SK-N-MC (cell line): Measurements from ENCODE around the gene CBFB.
"Not testable (repeated sequence)": the region's sequence is repeated elsewhere in the genome, so short reads cannot be mapped to it uniquely, and the experiment has no call there.

Experiments used
- DNase-seq: peaks from one replicate; pipeline ENCODE4 v3.0.0-alpha.2; 2011; ENCODE audit warnings: low read depth, low spot score
- H3K27ac ChIP-seq: fragments of 200-600 bp; sonication (generic); 2 replicates; pipeline ENCODE4 v1.5.1; 2016; ENCODE audit warnings: mixed run types
- H3K36me3 ChIP-seq: fragments of 200-600 bp; sonication (generic); 2 replicates; pipeline ENCODE4 v1.6.1; 2017; ENCODE audit warnings: antibody characterized with exemption, low read length, mixed read lengths; ENCODE audit not compliant: insufficient read depth
- H3K4me3 ChIP-seq: fragments of 200-600 bp; sonication (generic); 2 replicates; pipeline ENCODE4 v1.5.1; 2016
- H3K9ac ChIP-seq: fragments of 200-600 bp; sonication (generic); 2 replicates; pipeline ENCODE4 v1.8.0; 2017; ENCODE audit warnings: mixed run types, mixed read lengths; ENCODE audit not compliant: insufficient read length
- H3K9me3 ChIP-seq: fragments of 200-600 bp; sonication (generic); 2 replicates; pipeline ENCODE4 v1.6.1; 2017; ENCODE audit warnings: low read depth, mild to moderate bottlenecking, antibody characterized with exemption, low read length, moderate library complexity, mixed read lengths
- EZH2 ChIP-seq: fragments of 200-600 bp; sonication (generic); IDR thresholded peaks from one replicate; pipeline ENCODE4 v1.6.1; 2017; ENCODE audit warnings: antibody characterized with exemption
- FOXP2 ChIP-seq: optimal IDR thresholded peaks from 2 replicates; pipeline ENCODE3; 2011; ENCODE audit warnings: mild to moderate bottlenecking, moderate library complexity; ENCODE audit not compliant: insufficient read depth; ENCODE audit errors: extremely low read length, control extremely low read depth
- POLR2AphosphoS5 ChIP-seq: IDR thresholded peaks from 2 replicates; pipeline ENCODE4 v1.6.1; 2012; ENCODE audit warnings: mild to moderate bottlenecking, low read depth, low read length, borderline replicate concordance

The CBFB gene

DNA sequence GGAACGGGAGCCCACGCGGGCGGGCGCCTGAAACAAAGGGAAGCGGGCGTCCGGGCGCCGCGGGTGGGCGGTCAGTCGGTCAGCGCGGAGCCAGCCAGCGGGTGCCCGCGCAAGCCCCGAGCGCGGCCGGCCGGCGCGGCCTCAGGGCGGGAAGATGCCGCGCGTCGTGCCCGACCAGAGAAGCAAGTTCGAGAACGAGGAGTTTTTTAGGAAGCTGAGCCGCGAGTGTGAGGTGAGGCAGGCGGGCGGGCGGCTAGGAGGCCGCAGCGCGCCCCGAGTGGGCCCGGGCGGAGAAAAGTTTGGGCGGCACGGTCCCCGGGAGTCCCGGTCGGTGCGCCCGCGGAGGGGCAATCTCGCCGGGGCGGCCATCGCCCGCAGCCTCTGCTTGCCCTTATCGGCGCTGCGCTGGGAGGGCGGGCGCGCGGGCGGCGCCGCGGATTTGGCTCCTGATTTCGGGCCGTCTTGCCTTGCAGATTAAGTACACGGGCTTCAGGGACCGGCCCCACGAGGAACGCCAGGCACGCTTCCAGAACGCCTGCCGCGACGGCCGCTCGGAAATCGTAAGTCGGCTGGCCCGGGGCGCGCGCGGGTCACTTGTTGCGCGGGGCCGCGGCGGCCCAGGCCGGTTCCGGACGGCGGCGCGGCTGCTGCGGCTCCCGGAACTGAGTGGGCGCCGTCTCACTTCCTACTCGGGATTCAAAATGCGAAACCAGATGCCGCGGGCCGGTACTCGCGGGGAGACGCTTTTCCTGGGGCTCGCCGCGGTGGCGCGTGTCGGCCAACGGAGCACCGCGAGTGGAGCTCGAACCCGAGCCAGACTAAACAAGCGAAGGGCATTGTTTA is 526 bp downstream of the CBFB start:
- TF ChIP-seq POLR2AphosphoS5 (no peak), FOXP2 (no peak), EZH2 (no peak)
- no peak for DNase-seq
- H3K9me3 ChIP-seq = no peaks in the 10 kb centered on the region
- peak overlapping the region; percentile 82 for H3K4me3 ChIP-seq
- peak overlapping the region; percentile 36; the same call in 1 of the 2 replicates for H3K27ac ChIP-seq
- peak overlapping the region; percentile 82 for H3K9ac ChIP-seq
- peaks cover 14% of the 10 kb centered on the region for H3K36me3 ChIP-seq

GRCh38 chr16:67030221-67030962 is 1.4 kb downstream of the CBFB start:
- H3K36me3 ChIP-seq = peaks cover 14% of the 10 kb centered on the region
- H3K27ac ChIP-seq = no peak overlapping the region
- H3K9ac ChIP-seq = peak overlapping the region; percentile 82
- TF ChIP-seq EZH2 = no peak
- no peak for DNase-seq
- peak overlapping the region; percentile 82 for H3K4me3 ChIP-seq
- H3K9me3 ChIP-seq = no peaks in the 10 kb centered on the region

GRCh38 chr16:67034487-67034886 is 5.5 kb downstream of the CBFB start:
- Histone ChIP-seq H3K9ac (no peak overlapping the region), H3K27ac (peak overlapping the region; percentile 60), H3K9me3 (no peaks in the 10 kb centered on the region), H3K36me3 (peaks cover 35% of the 10 kb centered on the region), H3K4me3 (no peak overlapping the region)
- TF ChIP-seq EZH2 (no peak), POLR2AphosphoS5 (no peak), FOXP2 (no peak)
- DNase-seq = no peak

- Histone ChIP-seq H3K9ac (no peak overlapping the region), H3K4me3 (no peak overlapping the region), H3K27ac (peak overlapping the region; percentile 38), H3K36me3 (peaks cover 40% of the 10 kb centered on the region), H3K9me3 (no peaks in the 10 kb centered on the region)
- DNase-seq = no peak
- no peak for TF ChIP-seq POLR2AphosphoS5
- no peak for TF ChIP-seq FOXP2
- TF ChIP-seq EZH2 = no peak
Measured at GRCh38 chr16:67035364-67035763, 6.4 kb downstream of the CBFB start.

- peaks cover 45% of the 10 kb centered on the region for H3K36me3 ChIP-seq
- no peak for DNase-seq
Measured at GRCh38 chr16:67036323-67036741, 7.4 kb downstream of the CBFB start.

DNA sequence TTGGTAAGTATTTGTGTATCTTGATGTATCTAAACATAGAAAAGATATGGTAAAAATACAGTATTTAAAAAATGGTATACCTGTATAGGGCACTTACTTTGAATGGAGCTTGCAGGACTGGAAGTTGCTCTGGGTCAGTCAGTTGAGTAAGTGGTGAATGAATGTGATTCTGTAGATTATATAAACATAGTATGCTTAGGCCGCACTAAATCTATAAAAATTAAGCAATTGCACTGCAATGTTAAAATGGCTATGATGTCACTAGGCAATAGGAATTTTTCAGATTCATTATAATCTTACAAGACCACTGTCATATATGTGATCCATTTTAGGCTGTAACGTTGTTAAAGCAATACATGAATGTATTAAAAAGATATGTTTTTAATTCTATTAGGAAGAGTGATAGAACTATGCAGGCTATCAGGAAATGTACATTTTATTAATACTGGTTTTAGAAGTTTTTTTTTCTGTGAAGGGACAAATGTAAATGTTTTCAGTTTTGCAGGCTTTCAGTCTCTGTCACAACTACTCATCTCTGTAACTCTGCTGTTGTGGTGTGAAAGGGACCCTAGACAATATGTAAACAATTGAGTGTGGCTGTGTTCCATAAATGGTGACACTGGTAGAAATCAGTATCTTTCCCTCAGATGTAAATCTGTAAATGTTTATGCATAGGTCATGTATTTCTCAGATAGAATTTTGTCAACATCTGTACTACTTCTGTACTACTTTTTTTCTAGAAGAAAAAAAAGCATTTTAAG is 10.5 kb downstream of the CBFB start:
- Histone ChIP-seq H3K27ac (no peak overlapping the region), H3K4me3 (no peak overlapping the region), H3K9ac (no peak overlapping the region), H3K36me3 (peaks cover 31% of the 10 kb centered on the region), H3K9me3 (no peaks in the 10 kb centered on the region)
- DNase-seq = no peak
- TF ChIP-seq POLR2AphosphoS5 (no peak), FOXP2 (no peak), EZH2 (no peak)

More at GRCh38 chr16:67036323-67036741, 7.4 kb downstream of the CBFB start:
- TF ChIP-seq FOXP2 (no peak), EZH2 (no peak), POLR2AphosphoS5 (no peak)
- H3K9ac ChIP-seq = no peak overlapping the region
- peak overlapping the region; percentile 85 for H3K27ac ChIP-seq
- H3K9me3 ChIP-seq = no peaks in the 10 kb centered on the region
- H3K4me3 ChIP-seq = peak overlapping the region; percentile 43

GRCh38 chr16:67040166-67040565 is 11.2 kb downstream of the CBFB start:
- H3K36me3 ChIP-seq = peaks cover 31% of the 10 kb centered on the region
- no peaks in the 10 kb centered on the region for H3K9me3 ChIP-seq
- no peak overlapping the region for H3K9ac ChIP-seq
- no peak overlapping the region for H3K4me3 ChIP-seq
- DNase-seq = no peak
- H3K27ac ChIP-seq = no peak overlapping the region
- TF ChIP-seq FOXP2 = no peak
- no peak for TF ChIP-seq EZH2
- TF ChIP-seq POLR2AphosphoS5 = no peak

DNA sequence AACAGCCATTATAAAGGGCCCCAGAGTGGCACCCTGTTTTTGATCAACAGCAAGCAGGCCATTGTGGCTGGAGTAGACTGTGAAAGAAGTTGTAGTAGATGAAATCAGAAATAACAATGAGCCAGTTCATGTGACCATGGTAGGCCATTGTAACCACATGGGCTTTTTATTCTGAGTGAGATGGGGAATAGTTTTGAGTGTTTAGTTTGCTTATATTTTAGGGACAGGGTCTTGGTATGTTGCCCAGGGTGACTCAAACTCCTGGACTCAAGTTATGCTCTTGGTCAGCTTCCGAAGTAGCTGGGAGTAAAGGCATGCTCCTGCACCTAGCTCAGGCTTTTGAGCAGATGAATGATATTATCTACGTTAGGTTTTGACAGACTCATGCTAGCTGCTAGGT is 12.0 kb downstream of the CBFB start:
- Histone ChIP-seq H3K27ac (no peak overlapping the region), H3K4me3 (no peak overlapping the region), H3K9me3 (no peaks in the 10 kb centered on the region), H3K9ac (no peak overlapping the region), H3K36me3 (peaks cover 31% of the 10 kb centered on the region)
- no peak for DNase-seq
- TF ChIP-seq POLR2AphosphoS5 (no peak), FOXP2 (no peak), EZH2 (no peak)

DNA sequence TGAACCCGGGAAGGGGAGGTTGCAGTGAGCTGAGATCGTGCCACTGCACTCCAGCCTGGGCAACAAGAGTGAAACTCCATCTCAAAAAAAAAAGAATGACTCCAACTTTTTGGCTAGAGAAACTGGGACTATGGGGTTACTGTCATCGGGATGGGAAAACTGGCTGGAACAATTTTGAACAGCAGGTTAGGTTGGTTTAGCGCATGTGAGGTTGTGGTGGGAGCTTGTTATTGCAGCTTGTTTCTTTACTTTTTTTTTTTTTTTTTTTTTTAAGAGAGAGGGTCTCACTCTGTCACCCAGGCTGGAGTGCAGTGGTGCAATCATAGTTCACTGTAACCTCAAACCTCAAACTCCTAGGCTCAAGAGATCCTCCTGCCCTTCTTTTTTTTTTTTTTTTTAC is 12.6 kb downstream of the CBFB start:
- not testable (repeated sequence) for DNase-seq, H3K9ac ChIP-seq, H3K4me3 ChIP-seq, H3K9me3 ChIP-seq, H3K27ac ChIP-seq
- peaks cover 30% of the 10 kb centered on the region for H3K36me3 ChIP-seq
